Large intestine (tissue), 3 donors: ENCODE results near the gene KAT8. TPM values are rescaled to one million over a fixed set of nuclear protein-coding genes. Genes with fewer than 3 reads are reported as not detected.

Experiments
- DNase-seq, 2 donors: peaks; one replicate each; pipeline versions ENCODE4 v3.0.0 to v3.0.0-alpha.2; 2013
- H3K27ac ChIP-seq: one replicate; pipeline ENCODE4 v1.5.1; 2013; ENCODE audit warnings: low read length
- H3K27me3 ChIP-seq: 2 replicates; pipeline ENCODE4 v1.6.1; 2013; ENCODE audit warnings: low read length; ENCODE audit not compliant: control insufficient read depth, insufficient read depth
- H3K36me3 ChIP-seq: 2 replicates; pipeline ENCODE4 v1.6.1; 2013; ENCODE audit warnings: low read length; ENCODE audit not compliant: control insufficient read depth, insufficient read depth
- H3K4me1 ChIP-seq: one replicate; pipeline ENCODE4 v1.6.1; 2013; ENCODE audit warnings: low read length; ENCODE audit not compliant: control insufficient read depth, insufficient read depth
- H3K4me3 ChIP-seq: one replicate; pipeline ENCODE4 v1.5.1; 2013; ENCODE audit warnings: low read length
- H3K9me3 ChIP-seq: one replicate; pipeline ENCODE4 v1.6.1; 2013; ENCODE audit warnings: mild to moderate bottlenecking, low read depth, low read length, moderate library complexity; ENCODE audit not compliant: control insufficient read depth
- WGBS: methylation state at CpG from one replicate; pipeline ENCODE4 v1.1.5; 2013; ENCODE audit warnings: low lambda C conversion rate; ENCODE audit not compliant: insufficient coverage; 5-methylcytosine and 5-hydroxymethylcytosine counted together
- polyA plus RNA-seq: library from polyadenylated mRNA; unstranded; fragments of 120-200 nt; gene quantifications from one replicate; pipeline ENCODE4 v1.2.1, GENCODE V29; 2013

KAT8 gene
- polyA plus RNA-seq, 1 donor = 57.7 TPM

DNA sequence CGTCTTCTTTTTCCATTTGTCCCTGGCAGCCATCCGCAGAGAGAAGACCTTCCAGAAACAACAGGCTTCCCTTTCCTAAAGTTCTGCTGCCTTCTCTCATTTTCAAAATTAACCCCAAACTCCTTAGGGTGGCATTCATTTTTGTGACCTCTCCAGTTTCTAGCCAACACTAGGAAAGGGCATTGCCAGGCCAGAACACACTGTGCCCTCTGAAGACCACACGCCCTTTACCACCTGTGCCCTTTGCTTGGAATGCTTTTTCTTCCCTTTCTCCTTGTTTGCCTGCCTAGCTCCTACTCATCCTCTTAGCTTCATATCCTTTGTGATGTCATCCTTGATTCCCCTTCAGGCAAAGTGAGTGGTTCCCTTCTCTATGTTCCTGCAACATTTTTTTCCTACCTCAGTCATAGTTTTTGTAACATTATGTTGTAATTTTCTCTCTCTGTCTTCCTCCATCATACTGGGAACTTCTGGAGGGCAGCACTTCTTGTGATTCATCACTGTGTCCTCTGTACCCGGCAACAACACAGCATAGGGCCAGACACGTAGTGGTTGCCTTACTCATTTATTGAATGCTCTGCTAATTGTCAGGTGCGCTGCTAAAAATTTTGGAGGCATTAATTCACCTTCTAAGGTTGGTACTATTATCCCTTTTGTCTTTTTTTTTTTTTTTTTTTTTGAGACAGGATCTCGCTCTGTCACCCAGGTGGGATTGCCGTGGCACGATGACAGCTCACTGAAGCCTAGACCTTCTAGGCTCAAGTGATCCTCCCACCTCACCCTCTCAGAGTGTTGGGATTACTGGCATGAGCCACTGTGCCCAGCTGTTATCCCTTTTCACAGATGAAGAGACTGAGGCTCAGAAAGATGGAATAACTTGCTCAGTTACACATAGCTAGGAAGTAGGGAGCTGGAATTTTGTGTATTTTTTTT lies 1.0 kb downstream of the KAT8 start:
- peaks cover 30% of the 10 kb centered on the region for H3K36me3 ChIP-seq

DNA sequence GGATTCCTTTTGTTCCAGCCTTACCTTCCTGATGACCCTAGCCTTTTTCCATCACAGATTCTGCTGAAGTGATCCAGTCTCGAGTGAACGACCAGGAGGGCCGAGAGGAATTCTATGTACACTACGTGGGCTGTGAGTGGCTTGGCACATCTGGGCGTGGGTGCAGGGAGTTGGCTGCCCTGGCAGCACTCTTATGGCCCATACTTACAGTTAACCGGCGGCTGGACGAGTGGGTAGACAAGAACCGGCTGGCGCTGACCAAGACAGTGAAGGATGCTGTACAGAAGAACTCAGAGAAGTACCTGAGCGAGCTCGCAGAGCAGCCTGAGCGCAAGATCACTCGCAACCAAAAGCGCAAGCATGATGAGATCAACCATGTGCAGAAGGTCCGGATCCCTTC lies 2.7 kb downstream of the KAT8 start:
- no CpG with 5 or more reads among the region's 16 CpGs for WGBS
- Histone ChIP-seq H3K9me3 (no peaks in the 10 kb centered on the region), H3K36me3 (peaks cover 40% of the 10 kb centered on the region), H3K27ac (no peak overlapping the region), H3K27me3 (no peaks in the 10 kb centered on the region), H3K4me3 (no peak overlapping the region), H3K4me1 (peaks cover 7% of the 10 kb centered on the region)
- DNase-seq = no peak

More for the DNA sequence above, 1.0 kb downstream of the KAT8 start:
- no peaks in the 10 kb centered on the region for H3K27me3 ChIP-seq
- no peaks in the 10 kb centered on the region for H3K9me3 ChIP-seq
- H3K4me3 ChIP-seq = peak overlapping the region; percentile 63
- H3K27ac ChIP-seq = peak overlapping the region; percentile 95
- DNase-seq = peak in 1 of 2 donors; percentile 38
- peaks cover 11% of the 10 kb centered on the region for H3K4me1 ChIP-seq
- WGBS = 0% methylated on average over 2 of the region's 9 CpGs

DNA sequence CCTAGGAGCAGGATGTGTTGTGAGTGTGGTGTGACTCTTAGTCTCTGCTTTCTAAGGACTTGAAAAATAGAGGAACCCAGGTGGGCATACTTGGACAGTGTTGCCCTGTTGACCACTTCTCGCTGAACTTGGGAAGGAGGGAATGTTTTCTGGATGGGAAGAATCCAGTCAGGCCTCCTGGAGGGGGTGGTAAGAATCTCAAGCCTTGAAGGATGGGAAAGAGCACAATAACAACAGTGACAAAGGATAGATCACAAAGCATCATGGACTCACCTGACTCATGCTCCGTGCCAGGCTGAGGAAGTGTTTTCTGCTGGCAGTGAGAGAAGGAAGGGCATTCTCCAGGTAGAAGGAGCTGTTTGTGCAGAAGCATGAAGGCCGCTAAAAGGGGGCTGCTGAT lies 8.4 kb downstream of the KAT8 start:
- no CpG with 5 or more reads among the region's 3 CpGs for WGBS
- peaks cover 62% of the 10 kb centered on the region for H3K36me3 ChIP-seq
- no peaks in the 10 kb centered on the region for H3K9me3 ChIP-seq
- H3K27me3 ChIP-seq = no peaks in the 10 kb centered on the region
- peaks cover 37% of the 10 kb centered on the region for H3K4me1 ChIP-seq
- DNase-seq = no peak
- H3K4me3 ChIP-seq = no peak overlapping the region
- H3K27ac ChIP-seq = no peak overlapping the region

DNA sequence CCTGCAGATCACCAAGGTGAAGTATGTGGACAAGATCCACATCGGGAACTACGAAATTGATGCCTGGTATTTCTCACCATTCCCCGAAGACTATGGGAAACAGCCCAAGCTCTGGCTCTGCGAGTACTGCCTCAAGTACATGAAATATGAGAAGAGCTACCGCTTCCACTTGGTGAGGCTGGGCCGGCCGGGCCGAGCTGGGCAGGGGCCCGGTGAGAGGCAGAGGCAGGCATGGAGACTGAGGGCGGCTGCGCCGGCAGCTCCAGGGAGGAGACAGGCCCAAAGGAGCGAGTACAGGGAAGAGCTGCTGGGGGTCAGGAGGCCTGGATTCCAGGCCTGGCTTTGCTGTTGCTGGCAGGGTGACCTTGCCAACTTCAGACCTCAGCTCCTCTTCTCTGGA lies 9.7 kb downstream of the KAT8 start:
- H3K4me3 ChIP-seq = no peak overlapping the region
- WGBS = no CpG with 5 or more reads among the region's 13 CpGs
- no peaks in the 10 kb centered on the region for H3K27me3 ChIP-seq
- H3K4me1 ChIP-seq = peaks cover 49% of the 10 kb centered on the region
- DNase-seq = no peak
- no peak overlapping the region for H3K27ac ChIP-seq
- no peaks in the 10 kb centered on the region for H3K9me3 ChIP-seq
- peaks cover 66% of the 10 kb centered on the region for H3K36me3 ChIP-seq

DNA sequence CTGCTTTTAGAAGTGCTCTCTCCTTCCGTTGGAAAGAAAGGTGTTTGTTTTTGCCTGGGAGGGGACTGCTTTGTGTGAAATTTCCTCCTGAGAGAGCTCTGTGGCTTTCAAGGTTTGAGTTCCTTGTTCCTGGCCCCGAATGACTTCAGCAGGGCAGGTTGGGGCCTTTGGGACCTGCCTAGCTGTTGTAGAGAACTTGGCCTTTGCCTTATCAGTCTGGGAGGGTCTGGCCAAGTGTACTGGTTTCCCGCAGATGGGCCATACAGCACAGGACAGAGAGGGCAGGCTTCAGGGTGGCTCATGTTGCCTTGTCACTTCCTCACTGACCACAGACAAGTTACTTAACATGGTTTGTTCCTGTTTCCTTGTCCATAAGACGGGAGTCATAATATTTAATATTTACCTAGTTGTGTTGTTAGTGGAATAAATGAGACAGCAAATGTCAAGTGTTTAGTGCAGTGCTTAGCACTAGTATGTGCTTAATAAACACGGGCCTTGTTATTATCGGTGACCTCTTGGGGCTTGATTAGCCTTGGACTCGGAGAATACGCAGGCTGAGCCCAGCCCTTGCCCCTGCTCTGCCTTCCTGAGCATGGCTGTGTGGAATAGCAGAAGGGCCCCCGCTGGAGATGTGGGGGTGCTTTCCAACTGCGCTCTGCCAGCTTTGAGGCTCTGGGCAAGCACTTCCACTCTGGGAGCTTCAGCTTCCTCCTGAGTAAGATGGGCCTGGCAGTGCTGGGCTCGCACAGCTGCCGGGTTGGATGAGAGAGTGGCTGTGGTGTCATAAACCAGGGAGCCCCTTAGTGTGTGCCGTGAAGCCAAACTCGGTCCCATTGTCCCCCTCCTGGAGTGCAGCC lies 11.5 kb downstream of the KAT8 start:
- Histone ChIP-seq H3K4me1 (peaks cover 65% of the 10 kb centered on the region), H3K27ac (peak overlapping the region; percentile 97), H3K27me3 (no peaks in the 10 kb centered on the region), H3K36me3 (peaks cover 79% of the 10 kb centered on the region), H3K9me3 (no peaks in the 10 kb centered on the region), H3K4me3 (no peak overlapping the region)
- peak in 1 of 2 donors; percentile 83 for DNase-seq
- WGBS = no CpG with 5 or more reads among the region's 14 CpGs

DNA sequence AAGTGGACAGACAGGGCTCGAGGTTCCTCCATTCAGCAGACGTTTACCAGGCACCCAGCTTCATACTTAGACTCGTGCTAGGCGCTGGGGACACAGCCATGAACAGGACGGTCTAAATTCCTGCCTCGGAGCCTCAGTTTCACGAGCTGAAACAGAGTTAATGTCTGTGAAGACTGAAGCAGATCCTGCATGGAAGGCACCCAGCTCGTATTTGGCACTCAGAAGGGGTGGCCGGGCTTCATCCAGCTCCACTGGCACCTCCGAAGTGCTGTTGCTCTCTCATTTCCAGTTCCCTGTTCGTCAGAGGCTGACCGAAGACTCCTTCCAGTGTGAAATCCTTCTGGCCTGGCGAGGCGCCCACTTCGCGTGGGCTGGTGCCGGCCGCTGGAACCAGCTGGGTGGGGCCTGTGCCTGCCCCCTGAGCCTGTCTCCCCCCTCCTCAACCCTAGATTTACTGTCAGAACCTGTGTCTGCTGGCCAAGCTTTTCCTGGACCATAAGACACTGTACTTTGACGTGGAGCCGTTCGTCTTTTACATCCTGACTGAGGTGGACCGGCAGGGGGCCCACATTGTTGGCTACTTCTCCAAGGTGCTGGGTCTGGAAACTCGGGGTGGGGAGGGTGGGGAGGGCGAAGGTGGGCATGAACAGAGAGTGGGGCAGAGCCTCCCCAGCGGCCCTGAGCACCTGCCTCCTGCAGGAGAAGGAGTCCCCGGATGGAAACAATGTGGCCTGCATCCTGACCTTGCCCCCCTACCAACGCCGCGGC lies 12.3 kb downstream of the KAT8 start:
- no CpG with 5 or more reads among the region's 29 CpGs for WGBS
- Histone ChIP-seq H3K4me3 (no peak overlapping the region), H3K36me3 (peaks cover 76% of the 10 kb centered on the region), H3K9me3 (no peaks in the 10 kb centered on the region), H3K27me3 (no peaks in the 10 kb centered on the region), H3K27ac (peak overlapping the region; percentile 97), H3K4me1 (peaks cover 67% of the 10 kb centered on the region)
- DNase-seq = peak in 1 of 2 donors; percentile 42

DNA sequence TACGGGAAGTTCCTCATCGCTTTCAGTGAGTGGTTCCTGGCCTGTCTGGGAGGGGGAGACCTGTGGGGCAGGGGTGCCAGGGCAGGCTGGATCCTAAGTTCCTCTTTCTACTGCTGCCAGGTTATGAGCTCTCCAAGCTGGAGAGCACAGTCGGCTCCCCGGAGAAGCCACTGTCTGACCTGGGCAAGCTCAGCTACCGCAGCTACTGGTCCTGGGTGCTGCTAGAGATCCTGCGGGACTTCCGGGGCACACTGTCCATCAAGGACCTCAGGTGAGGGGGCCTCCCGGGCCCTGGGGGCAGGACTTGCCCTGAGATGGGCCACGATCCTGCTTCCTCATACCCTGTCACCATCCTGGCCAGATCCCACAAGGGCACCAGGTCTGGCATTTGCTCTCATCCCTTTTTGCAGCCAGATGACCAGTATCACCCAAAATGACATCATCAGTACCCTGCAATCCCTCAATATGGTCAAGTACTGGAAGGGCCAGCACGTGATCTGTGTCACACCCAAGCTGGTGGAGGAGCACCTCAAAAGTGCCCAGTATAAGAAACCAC lies 12.9 kb downstream of the KAT8 start:
- no peak overlapping the region for H3K4me3 ChIP-seq
- H3K36me3 ChIP-seq = peaks cover 72% of the 10 kb centered on the region
- no peaks in the 10 kb centered on the region for H3K9me3 ChIP-seq
- WGBS = no CpG with 5 or more reads among the region's 10 CpGs
- no peaks in the 10 kb centered on the region for H3K27me3 ChIP-seq
- peak overlapping the region; percentile 97 for H3K27ac ChIP-seq
- H3K4me1 ChIP-seq = peaks cover 67% of the 10 kb centered on the region
- no peak for DNase-seq

DNA sequence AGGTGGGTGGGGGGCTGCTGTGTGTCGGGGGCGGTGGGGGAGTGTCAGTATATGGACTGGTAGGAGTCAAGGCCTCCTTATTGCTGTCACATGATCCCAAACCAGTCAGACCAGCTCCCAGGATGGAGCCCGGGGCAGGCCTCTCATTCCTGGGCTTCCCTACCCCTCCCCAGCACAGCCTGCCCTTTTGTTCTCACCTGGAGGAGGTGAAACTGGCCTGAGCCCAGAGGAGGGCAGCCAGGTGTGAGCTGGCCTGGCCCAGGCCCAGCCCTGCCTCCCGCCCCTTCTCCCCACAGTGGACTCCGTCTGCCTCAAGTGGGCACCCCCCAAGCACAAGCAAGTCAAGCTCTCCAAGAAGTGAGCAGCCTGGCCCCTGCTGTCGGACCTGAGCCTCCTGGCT lies 13.4 kb downstream of the KAT8 start:
- peak overlapping the region; percentile 97 for H3K27ac ChIP-seq
- H3K9me3 ChIP-seq = no peaks in the 10 kb centered on the region
- peak overlapping the region; percentile 17 for H3K4me3 ChIP-seq
- DNase-seq = peak; percentile 90 to 94
- H3K27me3 ChIP-seq = no peaks in the 10 kb centered on the region
- H3K4me1 ChIP-seq = peaks cover 70% of the 10 kb centered on the region
- H3K36me3 ChIP-seq = peaks cover 72% of the 10 kb centered on the region
- WGBS = no CpG with 5 or more reads among the region's 6 CpGs

DNA sequence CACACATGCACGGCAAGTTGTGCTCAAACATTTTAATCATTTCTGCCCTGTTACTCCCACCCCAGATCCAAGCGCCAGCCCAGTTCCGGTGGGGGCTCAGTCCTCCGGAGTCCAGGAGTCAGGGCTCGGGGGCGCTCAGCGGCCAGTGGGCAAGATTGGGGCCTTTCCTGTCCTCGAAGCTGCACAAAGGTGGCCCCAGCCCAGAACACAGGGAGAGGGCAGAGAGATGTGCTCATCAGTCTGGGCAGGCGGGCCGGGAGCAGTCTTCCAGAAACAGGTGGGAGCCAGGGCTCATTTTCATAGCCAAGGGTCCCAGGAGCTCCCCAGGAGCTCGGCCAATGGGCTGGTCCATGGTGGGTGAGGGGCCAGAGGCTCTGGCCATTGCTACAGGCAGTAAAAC lies 14.0 kb downstream of the KAT8 start:
- Histone ChIP-seq H3K9me3 (no peaks in the 10 kb centered on the region), H3K4me1 (peaks cover 75% of the 10 kb centered on the region), H3K27ac (peak overlapping the region; percentile 97), H3K27me3 (no peaks in the 10 kb centered on the region), H3K36me3 (peaks cover 67% of the 10 kb centered on the region), H3K4me3 (peak overlapping the region; percentile 17)
- WGBS = no CpG with 5 or more reads among the region's 11 CpGs
- no peak for DNase-seq
